ENCODE data around the gene CRHR1.

Gene CRHR1

GRCh38 chr17:45819632-45820031, 35.5 kb downstream of the CRHR1 start:
- TF ChIP-seq CTCF (conservative IDR thresholded peaks at IDR 0.05; ENCODE audit: low read depth, low read length), result no peak
- DNase-seq (ENCODE audit: low read depth), result no peak
- H3K4me3 ChIP-seq (ENCODE audit: low read length), result no peak overlapping the region

- no peak overlapping the region for H3K4me3 ChIP-seq (ENCODE audit: low read length)
- TF ChIP-seq CTCF (conservative IDR thresholded peaks at IDR 0.05; ENCODE audit: low read depth, low read length), result no peak
- no peak for DNase-seq (ENCODE audit: low read depth)
Observed at GRCh38 chr17:45820052-45820780, 36.1 kb downstream of the CRHR1 start.

GRCh38 chr17:45821147-45821546, 37.0 kb downstream of the CRHR1 start:
- no peak for TF ChIP-seq CTCF (conservative IDR thresholded peaks at IDR 0.05; ENCODE audit: low read depth, low read length)
- DNase-seq (ENCODE audit: low read depth), result no peak

GRCh38 chr17:45823598-45823997, 39.5 kb downstream of the CRHR1 start:
- no peak overlapping the region for H3K4me3 ChIP-seq (ENCODE audit: low read length)
- no peak for DNase-seq (ENCODE audit: low read depth)
- TF ChIP-seq CTCF (conservative IDR thresholded peaks at IDR 0.05; ENCODE audit: low read depth, low read length), result no peak

More at GRCh38 chr17:45821147-45821546, 37.0 kb downstream of the CRHR1 start:
- no peak overlapping the region for H3K4me3 ChIP-seq (ENCODE audit: low read length)

GRCh38 chr17:45824475-45824874, 40.4 kb downstream of the CRHR1 start:
- no peak for DNase-seq (ENCODE audit: low read depth)
- no peak for TF ChIP-seq CTCF (conservative IDR thresholded peaks at IDR 0.05; ENCODE audit: low read depth, low read length)
- H3K4me3 ChIP-seq (ENCODE audit: low read length), result no peak overlapping the region

GRCh38 chr17:45824901-45825492, 40.9 kb downstream of the CRHR1 start:
- TF ChIP-seq CTCF (conservative IDR thresholded peaks at IDR 0.05; ENCODE audit: low read depth, low read length), result no peak
- DNase-seq (ENCODE audit: low read depth), result no peak
- no peak overlapping the region for H3K4me3 ChIP-seq (ENCODE audit: low read length)

GRCh38 chr17:45825792-45826191, 41.7 kb downstream of the CRHR1 start:
- no peak for DNase-seq (ENCODE audit: low read depth)
- no peak for TF ChIP-seq CTCF (conservative IDR thresholded peaks at IDR 0.05; ENCODE audit: low read depth, low read length)
- H3K4me3 ChIP-seq (ENCODE audit: low read length), result no peak overlapping the region

All from retinal pigment epithelial cell (primary cell).